Thymus (tissue), 11 donors: ENCODE results near the gene GRID1. TPM values are rescaled to one million over a fixed set of nuclear protein-coding genes. Genes with fewer than 3 reads are reported as not detected.

Source experiments
- DNase-seq, 9 donors: peaks; one replicate each; pipeline ENCODE4 v3.0.0-alpha.2; 2013; ENCODE audit warnings: low spot score in 9 of 9, low read depth in 6 of 9, missing footprints in 1 of 9
- H3K27ac ChIP-seq, 2 donors: one replicate each; pipeline ENCODE4 v1.5.1; 2013; ENCODE audit warnings: control low read depth in 1 of 2, low read depth in 1 of 2, low read length in 1 of 2, mild to moderate bottlenecking in 1 of 2, moderate library complexity in 1 of 2
- H3K27me3 ChIP-seq, 2 donors: one replicate each; pipeline ENCODE4 v1.5.1; 2013; ENCODE audit warnings: low read length in 1 of 2; ENCODE audit not compliant: control insufficient read depth in 2 of 2, insufficient read depth in 1 of 2
- H3K36me3 ChIP-seq, 2 donors: one replicate each; pipeline ENCODE4 v1.5.1; 2013; ENCODE audit warnings: low read length in 1 of 2, mild to moderate bottlenecking in 1 of 2, moderate library complexity in 1 of 2; ENCODE audit not compliant: control insufficient read depth in 2 of 2, insufficient read depth in 2 of 2
- H3K4me1 ChIP-seq, 2 donors: one replicate each; pipeline ENCODE4 v1.5.1; 2013; ENCODE audit warnings: low read length in 2 of 2; ENCODE audit not compliant: control insufficient read depth in 2 of 2, insufficient read depth in 2 of 2
- H3K4me3 ChIP-seq, 2 donors: one replicate each; pipeline ENCODE4 v1.5.1; 2013; ENCODE audit warnings: low read length in 2 of 2, control low read depth in 1 of 2, mild to moderate bottlenecking in 1 of 2
- H3K9me3 ChIP-seq, 2 donors: one replicate each; pipeline ENCODE4 v1.5.1; 2013; ENCODE audit warnings: low read length in 1 of 2, mild to moderate bottlenecking in 1 of 2; ENCODE audit not compliant: control insufficient read depth in 2 of 2, insufficient read depth in 1 of 2
- WGBS: extraction: QIAGEN DNeasy Blood & Tissue Kit; methylation state at CpG from one replicate; pipeline ENCODE4 v1.1.7; 2013; 5-methylcytosine and 5-hydroxymethylcytosine counted together
- polyA plus RNA-seq: library from polyadenylated mRNA; stranded (reverse); fragments of 200-250 nt; gene quantifications from one replicate; pipeline ENCODE4 v1.2.3, GENCODE V29; 2013
- total RNA-seq: library from RNA; stranded (reverse); fragments of 120-200 nt; gene quantifications from one replicate; pipeline ENCODE4 v1.2.4, GENCODE V29; 2013
- donor health status: healthy.

GRID1 gene
- total and polyA plus RNA-seq, 2 donors = 0.33 to 0.46 TPM

- Histone ChIP-seq H3K4me3 (no peak overlapping the region), H3K27me3 (no peaks in the 10 kb centered on the region), H3K36me3 (no peaks in the 10 kb centered on the region), H3K4me1 (no peaks in the 10 kb centered on the region), H3K9me3 (no peaks in the 10 kb centered on the region), H3K27ac (no peak overlapping the region)
- no peak for DNase-seq
- 85% methylated on average over 7 of the region's 7 CpGs for WGBS
Observed at GRCh38 chr10:86314616-86315548, 51.7 kb downstream of the GRID1 start.

GRCh38 chr10:86313621-86314041 lies 53.0 kb downstream of the GRID1 start:
- Histone ChIP-seq H3K27ac (no peak overlapping the region), H3K9me3 (no peaks in the 10 kb centered on the region), H3K4me3 (no peak overlapping the region), H3K27me3 (no peaks in the 10 kb centered on the region), H3K36me3 (no peaks in the 10 kb centered on the region), H3K4me1 (no peaks in the 10 kb centered on the region)
- DNase-seq = no peak
- 85% methylated on average over 10 of the region's 10 CpGs for WGBS

GRCh38 chr10:86312701-86313270 lies 53.8 kb downstream of the GRID1 start:
- H3K4me3 ChIP-seq = no peak overlapping the region
- H3K27me3 ChIP-seq = no peaks in the 10 kb centered on the region
- H3K9me3 ChIP-seq = no peaks in the 10 kb centered on the region
- 75% methylated on average over 5 of the region's 5 CpGs for WGBS
- no peak for DNase-seq
- H3K4me1 ChIP-seq = no peaks in the 10 kb centered on the region
- H3K36me3 ChIP-seq = no peaks in the 10 kb centered on the region
- H3K27ac ChIP-seq = no peak overlapping the region

- no peak for DNase-seq
- no peak overlapping the region for H3K4me3 ChIP-seq
- WGBS = 31% methylated on average over 1 of the region's 1 CpG
- no peaks in the 10 kb centered on the region for H3K4me1 ChIP-seq
- no peaks in the 10 kb centered on the region for H3K36me3 ChIP-seq
- H3K9me3 ChIP-seq = no peaks in the 10 kb centered on the region
- no peaks in the 10 kb centered on the region for H3K27me3 ChIP-seq
- no peak overlapping the region for H3K27ac ChIP-seq
Observed at GRCh38 chr10:86311906-86312305, 54.7 kb downstream of the GRID1 start.

GRCh38 chr10:86311190-86311589 lies 55.4 kb downstream of the GRID1 start:
- Histone ChIP-seq H3K4me3 (no peak overlapping the region), H3K9me3 (no peaks in the 10 kb centered on the region), H3K36me3 (no peaks in the 10 kb centered on the region), H3K27me3 (no peaks in the 10 kb centered on the region), H3K4me1 (no peaks in the 10 kb centered on the region), H3K27ac (no peak overlapping the region)
- 82% methylated on average over 3 of the region's 3 CpGs for WGBS
- DNase-seq = no peak

- 24% methylated on average over 1 of the region's 1 CpG for WGBS
- Histone ChIP-seq H3K27ac (no peak overlapping the region), H3K4me1 (no peaks in the 10 kb centered on the region), H3K27me3 (no peaks in the 10 kb centered on the region), H3K4me3 (no peak overlapping the region), H3K9me3 (no peaks in the 10 kb centered on the region), H3K36me3 (no peaks in the 10 kb centered on the region)
- DNase-seq = no peak
Observed at GRCh38 chr10:86310702-86311101, 55.9 kb downstream of the GRID1 start.

GRCh38 chr10:86310291-86310690 lies 56.3 kb downstream of the GRID1 start:
- Histone ChIP-seq H3K27me3 (no peaks in the 10 kb centered on the region), H3K9me3 (no peaks in the 10 kb centered on the region), H3K27ac (no peak overlapping the region), H3K36me3 (no peaks in the 10 kb centered on the region), H3K4me3 (no peak overlapping the region), H3K4me1 (no peaks in the 10 kb centered on the region)
- DNase-seq = no peak
- WGBS = 96% methylated on average over 2 of the region's 2 CpGs

- Histone ChIP-seq H3K9me3 (no peaks in the 10 kb centered on the region), H3K27ac (no peak overlapping the region), H3K4me1 (no peaks in the 10 kb centered on the region), H3K36me3 (no peaks in the 10 kb centered on the region), H3K27me3 (no peaks in the 10 kb centered on the region), H3K4me3 (no peak overlapping the region)
- no peak for DNase-seq
- WGBS = 88% methylated on average over 1 of the region's 1 CpG
Observed at GRCh38 chr10:86308056-86308455, 58.5 kb downstream of the GRID1 start.

GRCh38 chr10:86306628-86307278 lies 59.8 kb downstream of the GRID1 start:
- Histone ChIP-seq H3K36me3 (no peaks in the 10 kb centered on the region), H3K4me1 (no peaks in the 10 kb centered on the region), H3K9me3 (no peaks in the 10 kb centered on the region), H3K27me3 (no peaks in the 10 kb centered on the region), H3K27ac (no peak overlapping the region), H3K4me3 (no peak overlapping the region)
- WGBS = 37% methylated on average over 6 of the region's 6 CpGs
- peak in 3 of 9 donors; percentile 2 to 30 (median 21) for DNase-seq
